Measurements from ENCODE around the gene MAML1. TPM values are rescaled to one million over a fixed set of nuclear protein-coding genes. Genes with fewer than 3 reads are reported as not detected.

MAML1 gene
- total and polyA plus RNA-seq, 2 donors (not counting 1 experiment from before 2014, with no cell fraction given), result 12.0 to 50.6 TPM

DNA sequence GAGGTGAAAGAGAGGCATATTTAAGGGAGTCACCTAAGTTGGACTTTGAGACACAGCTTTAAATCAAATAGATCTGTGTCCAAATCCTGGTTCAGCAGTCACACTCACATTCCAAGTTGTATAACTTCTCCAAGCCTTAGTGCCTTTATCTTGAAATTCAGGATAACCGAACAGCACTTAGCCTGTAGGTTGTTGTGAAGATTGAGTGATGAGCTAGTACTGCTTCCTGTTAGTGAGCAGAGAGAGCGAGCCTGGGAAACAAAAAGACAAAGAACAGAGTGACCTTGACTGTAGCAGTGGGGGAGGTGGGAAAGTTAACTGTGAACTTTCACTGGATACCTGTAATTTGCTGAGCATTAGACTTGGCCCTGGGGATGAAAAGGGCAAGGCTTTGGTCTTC is 22.4 kb downstream of the MAML1 start:
- Histone ChIP-seq H3K27ac (ENCODE audit: low read length in 2 of 2) (no peak overlapping the region), H3K27me3 (replicated peaks in 1 of 4; ENCODE audit: control extremely low read depth in 1 of 4, control insufficient read depth in 3 of 4, insufficient read depth in 4 of 4, low read length in 3 of 4) (no peaks in the 10 kb centered on the region), H4K20me1 (ENCODE audit: control insufficient read depth, insufficient read depth, low read length, poor library complexity, severe bottlenecking) (peaks cover 86% of the 10 kb centered on the region), H3K36me3 (replicated peaks in 1 of 2; ENCODE audit: control extremely low read depth in 1 of 2, control insufficient read depth in 1 of 2, extremely low read depth in 1 of 2, insufficient read depth in 2 of 2, low read length in 1 of 2) (peaks cover 0 to under 1% of the 10 kb centered on the region in 2 experiments), H3K9me3 (ENCODE audit: control extremely low read depth in 1 of 3, control insufficient read depth in 2 of 3, insufficient read depth in 1 of 3, low read length in 2 of 3) (no peaks in the 10 kb centered on the region), H3K4me2 (replicated peaks; ENCODE audit: low read depth, low read length, poor library complexity, severe bottlenecking) (no peak overlapping the region), H3K4me3 (ENCODE audit: control extremely low read depth in 1 of 5, extremely low read depth in 1 of 5, insufficient read depth in 1 of 5, low read depth in 2 of 5, low read length in 4 of 5) (no peak overlapping the region), H3K79me2 (ENCODE audit: control insufficient read depth, insufficient read depth, low read length) (peaks cover 93% of the 10 kb centered on the region), H3K9ac (ENCODE audit: low read length) (no peak overlapping the region), H3K4me1 (ENCODE audit: control insufficient read depth in 2 of 2, insufficient read depth in 2 of 2, low read length in 2 of 2) (peaks cover under 1 to 13% of the 10 kb centered on the region in 2 donors), H2AFZ (ENCODE audit: insufficient read depth, low read depth, low read length, poor library complexity, severe bottlenecking) (no peak overlapping the region)
- 100% methylated on average over 2 of the region's 2 CpGs for WGBS (ENCODE audit: insufficient coverage)
- TF ChIP-seq EZH2 (IDR thresholded peaks at IDR 0.05; ENCODE audit: borderline replicate concordance, insufficient read depth, low read depth, low read length, poor library complexity, severe bottlenecking) (no peak), CTCF (IDR thresholded peaks at IDR 0.05) (no peak)
- DNase-seq (no peak), ATAC-seq (ENCODE audit: low read depth) (no peak)
- ChIA-PET POLR2A (interaction anchor here (0.6 kb wide), 1 partner anchor 11 kb away, joined by 5 read pairs; no protein-coding TSS in a partner anchor), CTCF (interaction anchor here (2.3 kb wide), 1 partner anchor 8 kb away, joined by 9 read pairs; no protein-coding TSS in a partner anchor)
- Mint-ChIP-seq H3K27ac (no peak overlapping the region), H3K4me3 (no peak overlapping the region), H3K4me1 (peaks cover 39% of the 10 kb centered on the region), H3K9me3 (ENCODE audit: insufficient read depth) (no peaks in the 10 kb centered on the region), H3K27me3 (no peaks in the 10 kb centered on the region)
- intact Hi-C loops (cut with micrococcal nuclease), result no loop called here

- Mint-ChIP-seq H3K27ac (no peak overlapping the region), H3K27me3 (no peaks in the 10 kb centered on the region), H3K4me1 (peaks cover 58% of the 10 kb centered on the region), H3K4me3 (no peak overlapping the region), H3K9me3 (ENCODE audit: insufficient read depth) (no peaks in the 10 kb centered on the region)
- Histone ChIP-seq H2AFZ (ENCODE audit: insufficient read depth, low read depth, low read length, poor library complexity, severe bottlenecking) (no peak overlapping the region), H3K9ac (ENCODE audit: low read length) (no peak overlapping the region), H3K36me3 (replicated peaks in 1 of 2; ENCODE audit: control extremely low read depth in 1 of 2, control insufficient read depth in 1 of 2, extremely low read depth in 1 of 2, insufficient read depth in 2 of 2, low read length in 1 of 2) (no peaks in the 10 kb centered on the region), H3K4me3 (ENCODE audit: control extremely low read depth in 1 of 5, extremely low read depth in 1 of 5, insufficient read depth in 1 of 5, low read depth in 2 of 5, low read length in 4 of 5) (no peak overlapping the region), H3K79me2 (ENCODE audit: control insufficient read depth, insufficient read depth, low read length) (peaks cover 84% of the 10 kb centered on the region), H3K27ac (ENCODE audit: low read length in 2 of 2) (no peak overlapping the region), H3K9me3 (ENCODE audit: control extremely low read depth in 1 of 3, control insufficient read depth in 2 of 3, insufficient read depth in 1 of 3, low read length in 2 of 3) (no peaks in the 10 kb centered on the region), H4K20me1 (ENCODE audit: control insufficient read depth, insufficient read depth, low read length, poor library complexity, severe bottlenecking) (peaks cover 91% of the 10 kb centered on the region), H3K4me1 (ENCODE audit: control insufficient read depth in 2 of 2, insufficient read depth in 2 of 2, low read length in 2 of 2) (peaks cover 15 to 34% of the 10 kb centered on the region in 2 donors), H3K27me3 (replicated peaks in 1 of 4; ENCODE audit: control extremely low read depth in 1 of 4, control insufficient read depth in 3 of 4, insufficient read depth in 4 of 4, low read length in 3 of 4) (no peaks in the 10 kb centered on the region), H3K4me2 (replicated peaks; ENCODE audit: low read depth, low read length, poor library complexity, severe bottlenecking) (no peak overlapping the region)
- DNase-seq (no peak), ATAC-seq (ENCODE audit: low read depth) (no peak)
- ChIA-PET CTCF (no interaction called here), POLR2A (no interaction called here)
- TF ChIP-seq EZH2 (IDR thresholded peaks at IDR 0.05; ENCODE audit: borderline replicate concordance, insufficient read depth, low read depth, low read length, poor library complexity, severe bottlenecking) (no peak), CTCF (IDR thresholded peaks at IDR 0.05) (no peak)
- WGBS (ENCODE audit: insufficient coverage), result 98% methylated on average over 8 of the region's 8 CpGs
- intact Hi-C loops (cut with micrococcal nuclease), result no loop called here
These were observed 26.3 kb downstream of the MAML1 start for GRCh38 chr5:179758955-179759354.

All from B cell (primary cell).